Thyroid gland (tissue), 4 donors: ENCODE measurements around the gene FKBP5. TPM values are rescaled to one million over a fixed set of nuclear protein-coding genes. Genes with fewer than 3 reads are reported as not detected.

Source experiments
- DNase-seq, 2 donors: peaks; one replicate each; pipeline ENCODE4 v3.0.0-alpha.2; 2019
- H3K27ac ChIP-seq, 3 donors: fragments of 200-600 bp; sonication (generic); 1 replicate in 2 of 3; 2 replicates in 1 of 3; pipeline ENCODE4 v1.5.1; 2016 to 2019; ENCODE audit warnings: mild to moderate bottlenecking in 1 of 3, moderate library complexity in 1 of 3
- H3K27me3 ChIP-seq: fragments of 200-600 bp; sonication (generic); one replicate; pipeline ENCODE4 v1.5.1; 2019
- H3K36me3 ChIP-seq, 2 donors: fragments of 200-600 bp; sonication (generic); one replicate each; pipeline ENCODE4 v1.5.1; 2016 to 2019
- H3K4me1 ChIP-seq, 2 donors: fragments of 200-600 bp; sonication (generic); one replicate each; pipeline ENCODE4 v1.5.1; 2017 to 2019
- H3K4me3 ChIP-seq, 3 donors: fragments of 200-600 bp; sonication (generic); replicated peaks in 1 of 3; 1 replicate in 2 of 3; 2 replicates in 1 of 3; pipeline ENCODE4 v1.5.1; 2016; ENCODE audit warnings: mild to moderate bottlenecking in 1 of 3
- H3K9me3 ChIP-seq: fragments of 200-600 bp; sonication (generic); one replicate; pipeline ENCODE4 v1.5.1; 2017
- POLR2A ChIP-seq, 2 donors: fragments of 450-650 bp; IDR thresholded peaks; one replicate each; pipeline ENCODE4 v1.6.1; 2017; ENCODE audit warnings: antibody characterized with exemption in 2 of 2, mild to moderate bottlenecking in 2 of 2, moderate library complexity in 1 of 2
- WGBS, 2 donors: methylation state at CpG; one replicate each; pipeline ENCODE4 v1.1.5; 2017; 5-methylcytosine and 5-hydroxymethylcytosine counted together
- intact Hi-C: fragments of 100-400 bp; cut with DNase I; formaldehyde crosslinking; loops from one replicate; pipeline ENCODE4 v1.15.1; 2023
- total RNA-seq, 4 donors: library from RNA; depleted of rRNA; stranded (reverse); fragments of >200 nt; gene quantifications; one replicate each; pipeline ENCODE4 v1.2.3, GENCODE V29; 2016
- TF ChIP-seq, protein P1 (sequence below), 6 experiments: fragments of 200-600 bp in 3 of 6; fragments of 450-650 bp in 3 of 6; sonication (generic) in 3 of 6; IDR thresholded peaks; one replicate each; pipeline ENCODE4 v1.5.1; 2016 to 2019; ENCODE audit warnings: antibody characterized with exemption in 6 of 6, mild to moderate bottlenecking in 2 of 6, inconsistent platforms in 1 of 6, moderate library complexity in 1 of 6

Gene FKBP5
- total RNA-seq, 4 donors from 2014 or later: 239 to 600 (median 253) TPM

DNA sequence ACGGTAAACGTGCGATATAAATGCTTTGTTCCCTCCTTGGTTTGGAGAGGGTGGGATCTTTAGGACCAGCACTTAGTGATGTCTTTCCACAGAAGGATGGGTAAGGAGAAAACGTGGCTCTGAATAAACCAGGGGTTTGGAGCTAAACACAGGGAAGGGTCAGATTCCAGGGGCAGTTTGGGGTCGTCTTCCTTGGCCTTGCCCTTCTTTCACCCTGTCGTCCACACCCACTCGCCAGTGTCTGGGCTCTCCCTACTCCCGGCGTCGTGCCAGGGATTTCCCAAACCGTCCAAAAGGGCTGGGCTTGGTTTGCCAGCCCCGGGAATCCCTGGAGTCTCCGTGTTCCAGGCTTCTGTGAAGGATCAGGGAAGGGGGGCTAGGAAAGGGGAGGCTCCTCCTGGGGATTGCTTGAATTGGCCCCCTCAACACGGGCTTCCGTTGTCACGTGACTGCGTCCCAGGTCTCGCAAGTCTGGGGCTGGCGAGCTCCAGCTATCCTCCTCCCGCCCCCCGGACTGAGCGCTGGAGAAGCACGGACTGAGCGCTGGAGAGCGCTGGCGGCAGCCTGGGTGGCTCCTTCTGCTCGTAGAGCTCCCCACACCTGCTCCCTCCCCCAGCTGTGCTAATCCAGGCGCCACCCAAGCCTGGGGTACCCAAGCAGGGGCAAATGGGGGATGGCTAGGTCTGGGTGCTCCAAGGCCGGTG lies 38.7 kb upstream of the FKBP5 start:
- H3K27ac ChIP-seq: peak overlapping the region; percentile 99 to 100 (median 99)
- intact Hi-C loops: loop anchor here (5.0 kb wide), 1 partner anchor 35 kb away; no protein-coding TSS in a partner anchor
- no peaks in the 10 kb centered on the region for H3K9me3 ChIP-seq
- TF ChIP-seq, protein P1, sequence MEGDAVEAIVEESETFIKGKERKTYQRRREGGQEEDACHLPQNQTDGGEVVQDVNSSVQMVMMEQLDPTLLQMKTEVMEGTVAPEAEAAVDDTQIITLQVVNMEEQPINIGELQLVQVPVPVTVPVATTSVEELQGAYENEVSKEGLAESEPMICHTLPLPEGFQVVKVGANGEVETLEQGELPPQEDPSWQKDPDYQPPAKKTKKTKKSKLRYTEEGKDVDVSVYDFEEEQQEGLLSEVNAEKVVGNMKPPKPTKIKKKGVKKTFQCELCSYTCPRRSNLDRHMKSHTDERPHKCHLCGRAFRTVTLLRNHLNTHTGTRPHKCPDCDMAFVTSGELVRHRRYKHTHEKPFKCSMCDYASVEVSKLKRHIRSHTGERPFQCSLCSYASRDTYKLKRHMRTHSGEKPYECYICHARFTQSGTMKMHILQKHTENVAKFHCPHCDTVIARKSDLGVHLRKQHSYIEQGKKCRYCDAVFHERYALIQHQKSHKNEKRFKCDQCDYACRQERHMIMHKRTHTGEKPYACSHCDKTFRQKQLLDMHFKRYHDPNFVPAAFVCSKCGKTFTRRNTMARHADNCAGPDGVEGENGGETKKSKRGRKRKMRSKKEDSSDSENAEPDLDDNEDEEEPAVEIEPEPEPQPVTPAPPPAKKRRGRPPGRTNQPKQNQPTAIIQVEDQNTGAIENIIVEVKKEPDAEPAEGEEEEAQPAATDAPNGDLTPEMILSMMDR (IDR thresholded peaks at IDR 0.05): peak in 2 of 6 experiments; percentile 18 to 21
- no peak for TF ChIP-seq POLR2A (IDR thresholded peaks at IDR 0.05)
- no peaks in the 10 kb centered on the region for H3K27me3 ChIP-seq
- 10 to 11% methylated on average over 12 to 13 of the region's 29 CpGs for whole genome bisulfite sequencing, 2 donors
- peak overlapping the region in 1 of 3 donors; percentile 28 for H3K4me3 ChIP-seq
- peak; percentile 96 to 98 for DNase-seq
- H3K4me1 ChIP-seq: peaks cover 82 to 93% of the 10 kb centered on the region in 2 donors
- H3K36me3 ChIP-seq: no peaks in the 10 kb centered on the region

- H3K4me3 ChIP-seq: peak overlapping the region in 1 of 3 donors; percentile 2
- peak; percentile 84 to 85 for DNase-seq
- peak in 1 of 2 donors; percentile 57 for TF ChIP-seq POLR2A (IDR thresholded peaks at IDR 0.05)
- TF ChIP-seq, protein P1 (IDR thresholded peaks at IDR 0.05): no peak
- H3K27me3 ChIP-seq: no peaks in the 10 kb centered on the region
- H3K36me3 ChIP-seq: no peaks in the 10 kb centered on the region
- H3K9me3 ChIP-seq: no peaks in the 10 kb centered on the region
- H3K27ac ChIP-seq: peak overlapping the region; percentile 99 to 100 (median 99)
- WGBS, 2 donors: 71 to 75% methylated on average over 11 of the region's 11 CpGs
- H3K4me1 ChIP-seq: peaks cover 82 to 96% of the 10 kb centered on the region in 2 donors
- intact Hi-C loops: loop anchor here (5.0 kb wide), 1 partner anchor 34 kb away; no protein-coding TSS in a partner anchor
These were observed 37.2 kb upstream of the FKBP5 start for GRCh38 chr6:35725721-35726438.

GRCh38 chr6:35725081-35725708 lies 36.5 kb upstream of the FKBP5 start:
- H3K9me3 ChIP-seq: no peaks in the 10 kb centered on the region
- peaks cover 75 to 96% of the 10 kb centered on the region in 2 donors for H3K4me1 ChIP-seq
- H3K36me3 ChIP-seq: no peaks in the 10 kb centered on the region
- WGBS, 2 donors: 76 to 77% methylated on average over 5 of the region's 5 CpGs
- H3K4me3 ChIP-seq: no peak overlapping the region
- H3K27me3 ChIP-seq: no peaks in the 10 kb centered on the region
- intact Hi-C loops: loop anchor here (5.0 kb wide), 1 partner anchor 33 kb away; no protein-coding TSS in a partner anchor
- H3K27ac ChIP-seq: peak overlapping the region; percentile 99 to 100 (median 99)
- no peak for TF ChIP-seq POLR2A (IDR thresholded peaks at IDR 0.05)
- TF ChIP-seq, protein P1 (IDR thresholded peaks at IDR 0.05): no peak
- DNase-seq: no peak

DNA sequence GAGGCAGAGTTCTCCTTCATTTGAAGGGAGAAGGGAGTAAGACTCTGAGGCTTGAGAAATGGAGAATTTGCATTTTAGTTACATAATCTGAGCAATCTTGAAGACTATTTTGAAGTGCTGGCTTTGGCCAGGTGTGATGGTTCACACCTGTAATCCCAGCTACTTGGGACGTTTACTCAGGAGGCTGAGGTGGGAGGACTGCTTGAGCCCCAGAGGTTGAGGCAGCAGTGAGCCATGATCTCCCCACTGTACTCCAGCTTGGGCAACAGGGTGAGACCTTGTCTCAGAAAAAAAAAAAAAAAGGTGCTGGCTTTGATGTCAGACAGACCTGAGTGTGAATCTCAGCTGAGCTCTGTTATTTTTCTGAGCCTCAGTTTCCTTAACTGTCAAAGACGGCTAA lies 35.8 kb upstream of the FKBP5 start:
- no peak for DNase-seq
- no peaks in the 10 kb centered on the region for H3K9me3 ChIP-seq
- 88% methylated on average over 2 of the region's 2 CpGs for WGBS, 2 donors
- peaks cover 68 to 96% of the 10 kb centered on the region in 2 donors for H3K4me1 ChIP-seq
- TF ChIP-seq POLR2A (IDR thresholded peaks at IDR 0.05): no peak
- TF ChIP-seq, protein P1 (IDR thresholded peaks at IDR 0.05): no peak
- intact Hi-C loops: no loop called here
- peak overlapping the region; percentile 99 to 100 (median 99) for H3K27ac ChIP-seq
- H3K36me3 ChIP-seq: no peaks in the 10 kb centered on the region
- H3K27me3 ChIP-seq: no peaks in the 10 kb centered on the region
- no peak overlapping the region for H3K4me3 ChIP-seq
